ENCODE results near the gene PRUNE2.
"Not testable (repeated sequence)": the region's sequence is repeated elsewhere in the genome, so short reads cannot be mapped to it uniquely, and the experiment has no call there.

PRUNE2 gene

GRCh38 chr9:76785501-76785900, 120.4 kb downstream of the PRUNE2 start:
- no peak for DNase-seq

DNA sequence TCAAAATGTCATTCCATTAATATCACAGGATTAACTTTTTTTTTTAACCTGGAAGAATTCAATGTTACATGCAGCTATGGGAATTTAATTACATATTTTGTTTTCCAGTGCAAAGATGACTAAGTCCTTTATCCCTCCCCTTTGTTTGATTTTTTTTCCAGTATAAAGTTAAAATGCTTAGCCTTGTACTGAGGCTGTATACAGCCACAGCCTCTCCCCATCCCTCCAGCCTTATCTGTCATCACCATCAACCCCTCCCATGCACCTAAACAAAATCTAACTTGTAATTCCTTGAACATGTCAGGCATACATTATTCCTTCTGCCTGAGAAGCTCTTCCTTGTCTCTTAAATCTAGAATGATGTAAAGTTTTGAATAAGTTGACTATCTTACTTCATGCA, 121.0 kb downstream of the PRUNE2 start:
- no peak for DNase-seq

DNA sequence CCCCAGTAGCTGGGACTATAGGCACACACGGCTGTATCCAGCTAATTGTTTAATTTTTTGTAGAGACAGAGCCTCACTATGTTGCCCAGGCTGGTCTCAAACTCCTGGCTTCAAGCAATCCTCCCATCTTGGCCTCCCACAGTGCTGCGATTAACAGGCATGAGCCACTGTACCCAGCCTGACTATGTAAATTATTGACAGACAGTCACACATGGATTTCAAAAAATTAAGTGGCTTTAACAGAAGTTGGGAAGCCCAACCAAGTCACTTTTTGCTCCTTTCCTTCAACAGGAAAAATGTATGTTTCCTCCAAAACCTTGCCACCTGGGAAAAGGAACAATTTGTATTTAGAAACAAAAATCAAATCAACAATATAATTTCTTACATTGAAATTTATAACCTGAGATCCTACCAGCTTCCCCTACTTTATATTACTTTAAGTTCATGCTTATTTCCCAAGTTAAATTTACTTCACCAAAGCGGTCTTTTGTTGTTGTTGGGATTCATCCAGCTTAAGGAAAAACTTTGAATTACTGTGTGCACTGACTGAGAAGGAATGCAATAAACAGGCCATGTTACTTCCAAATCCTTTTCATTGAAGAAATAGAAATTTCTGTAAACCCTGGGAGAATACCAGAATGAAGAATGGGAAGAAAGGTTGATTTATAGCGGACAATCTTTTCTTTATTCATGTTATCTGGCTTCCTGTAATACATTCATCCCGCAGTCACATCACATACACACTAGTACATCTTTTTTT, 133.0 kb downstream of the PRUNE2 start:
- DNase-seq = no peak

- DNase-seq = no peak
Measured at GRCh38 chr9:76766126-76766525, 139.8 kb downstream of the PRUNE2 start.

DNA sequence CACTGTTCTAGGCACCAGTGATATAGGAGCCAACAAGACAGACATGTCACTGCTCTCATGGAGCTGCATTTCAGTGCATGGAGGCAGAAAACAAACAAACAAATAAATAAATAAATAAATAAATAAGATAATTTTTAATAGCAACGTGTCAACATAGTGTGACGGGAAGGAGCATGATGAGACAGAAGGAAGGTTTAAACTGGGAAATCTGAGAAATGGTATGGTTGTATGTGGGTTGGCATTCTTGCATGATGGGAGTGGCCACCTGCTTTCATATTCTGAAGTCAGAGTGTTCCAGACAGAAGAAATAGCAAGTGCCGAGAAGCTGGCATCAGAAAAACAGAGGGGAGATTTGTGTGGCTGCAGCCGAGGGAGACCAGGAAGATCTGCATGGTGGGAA, 141.8 kb downstream of the PRUNE2 start, which contains the start of gene PCA3:
Gene PCA3, plus strand, starts transcription at position 301 of the 400 bp plus-strand sequence.
- DNase-seq = no peak

DNA sequence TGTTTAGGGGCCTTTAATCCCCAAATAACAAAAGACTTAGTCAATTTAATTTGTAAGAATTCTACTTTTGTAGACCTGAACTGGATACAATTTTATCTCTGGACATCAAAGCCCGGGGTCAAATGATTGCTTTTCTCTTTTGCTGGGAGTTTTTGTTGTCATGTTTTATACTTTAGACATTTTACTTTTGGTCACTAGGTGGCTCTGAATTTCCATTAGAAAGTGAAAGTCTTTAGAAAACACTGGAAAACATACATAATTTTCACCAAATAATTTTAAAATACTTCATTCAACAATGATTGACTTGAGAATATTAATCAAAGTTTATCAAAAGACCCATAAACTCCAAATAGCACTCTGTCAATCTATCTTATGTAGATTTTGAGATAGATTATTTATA, 144.5 kb downstream of the PRUNE2 start:
- no peak for DNase-seq

GRCh38 chr9:76759732-76760131, 146.2 kb downstream of the PRUNE2 start:
- no peak for DNase-seq

GRCh38 chr9:76758476-76758875, 147.4 kb downstream of the PRUNE2 start:
- no peak for DNase-seq

GRCh38 chr9:76756941-76757673, 148.8 kb downstream of the PRUNE2 start:
- no peak for DNase-seq

DNA sequence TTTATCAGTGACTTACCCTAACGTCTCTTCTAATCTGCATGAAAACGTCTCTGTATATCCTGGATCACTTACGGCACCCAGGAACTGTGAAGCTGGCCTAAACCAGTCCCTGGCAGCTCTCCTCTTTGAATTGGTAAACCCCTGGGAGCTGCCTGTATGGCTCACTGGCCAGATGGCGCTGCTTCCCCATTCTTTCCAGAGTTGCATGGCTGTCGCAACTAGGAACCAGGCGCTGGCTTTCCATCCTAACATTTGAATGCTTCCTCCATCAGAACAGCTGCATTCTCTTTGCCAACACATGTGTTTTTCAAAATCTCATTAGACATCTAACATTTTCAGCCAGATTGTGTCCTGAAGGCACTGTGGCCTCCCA, 149.7 kb downstream of the PRUNE2 start:
- DNase-seq = no peak

GRCh38 chr9:76751001-76751400, 154.9 kb downstream of the PRUNE2 start:
- DNase-seq = no peak

- DNase-seq = no peak
Measured at GRCh38 chr9:76744336-76744735, 161.6 kb downstream of the PRUNE2 start.

- DNase-seq = no peak
Measured at GRCh38 chr9:76743931-76744330, 162.0 kb downstream of the PRUNE2 start.

DNA sequence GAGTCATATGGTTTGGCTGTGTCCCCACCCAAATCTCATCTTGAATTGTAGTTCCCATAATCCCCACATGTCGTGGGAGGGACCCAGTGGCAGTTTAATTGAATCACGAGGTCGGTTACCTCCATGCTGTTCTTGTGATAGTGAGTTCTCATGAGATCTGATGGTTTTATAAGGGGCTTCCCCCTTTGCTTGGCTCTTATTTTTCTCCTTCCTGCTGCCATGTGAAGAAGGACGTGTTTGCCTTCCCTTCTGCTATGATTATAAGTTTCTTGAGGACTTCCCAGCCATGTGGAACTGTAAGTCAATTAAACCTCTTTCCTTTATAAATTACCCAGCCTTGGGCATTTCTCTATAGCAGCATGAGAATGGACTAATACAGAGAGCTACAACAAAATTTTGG, 163.0 kb downstream of the PRUNE2 start:
- not testable (repeated sequence) for DNase-seq

- DNase-seq = no peak
Measured at GRCh38 chr9:76741524-76741923, 164.4 kb downstream of the PRUNE2 start.

DNA sequence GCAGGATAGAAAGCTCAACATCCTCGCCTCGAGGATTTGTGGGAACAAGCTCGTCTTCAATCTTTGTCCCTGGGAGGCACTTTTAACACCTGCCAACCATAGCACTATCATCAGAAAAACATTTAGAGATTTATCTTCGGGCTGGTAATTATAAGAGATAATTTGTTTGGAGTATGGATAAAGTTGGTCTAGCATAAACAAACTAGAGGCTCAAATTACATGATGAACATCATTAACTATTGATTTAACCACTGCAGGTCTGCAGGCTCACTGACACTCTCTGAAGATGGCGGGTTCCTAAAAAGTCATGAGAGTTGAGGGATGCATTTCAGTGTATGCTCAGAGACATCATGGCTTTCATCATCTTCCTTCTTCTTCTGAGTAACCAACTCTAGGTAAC, 167.5 kb downstream of the PRUNE2 start:
- no peak for DNase-seq

GRCh38 chr9:76737154-76737902, 168.6 kb downstream of the PRUNE2 start:
- DNase-seq = no peak

- no peak for DNase-seq
Measured at GRCh38 chr9:76734716-76735115, 171.2 kb downstream of the PRUNE2 start.

DNA sequence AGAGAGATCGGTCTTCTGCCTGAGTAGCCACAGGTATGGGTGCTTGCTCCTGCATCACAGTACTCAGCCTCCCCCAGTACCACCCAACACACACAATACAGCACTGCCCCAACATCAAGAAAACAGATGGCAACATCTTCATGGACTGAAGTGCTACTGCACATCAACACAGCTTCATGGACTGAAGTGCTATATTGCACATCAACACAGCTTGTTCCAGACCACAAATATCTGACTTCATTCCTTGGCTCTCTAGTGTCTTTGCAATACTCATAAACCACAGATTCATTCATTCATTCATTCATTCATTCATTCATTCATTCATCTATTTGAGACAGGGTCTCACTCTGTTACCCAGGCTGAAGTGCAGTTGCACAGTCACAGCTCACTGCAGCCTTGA, 172.8 kb downstream of the PRUNE2 start:
- no peak for DNase-seq

GRCh38 chr9:76732341-76732958, 173.5 kb downstream of the PRUNE2 start:
- no peak for DNase-seq

GRCh38 chr9:76730801-76731200, 175.1 kb downstream of the PRUNE2 start:
- no peak for DNase-seq

GRCh38 chr9:76729980-76730737, 175.8 kb downstream of the PRUNE2 start:
- no peak for DNase-seq

- no peak for DNase-seq
Measured at GRCh38 chr9:76729116-76729515, 176.8 kb downstream of the PRUNE2 start.

Measured in amniotic stem cell (primary cell).